Body of pancreas (tissue), 4 donors: ENCODE measurements around the gene PIEZO2. TPM values are rescaled to one million over a fixed set of nuclear protein-coding genes. Genes with fewer than 3 reads are reported as not detected.

Experiments
- ATAC-seq: fragments of 150-250 bp; one replicate; pipeline ENCODE4 v1.9.1; 2016
- DNase-seq, 4 donors: peaks; one replicate each; pipeline ENCODE4 v3.0.0-alpha.2; 2019
- H3K27ac ChIP-seq, 4 donors: fragments of 200-600 bp; sonication (generic); 1 replicate in 3 of 4; 2 replicates in 1 of 4; pipeline versions ENCODE4 v1.5.1 to v1.6.1; 2016 to 2019; ENCODE audit warnings: mild to moderate bottlenecking in 1 of 4, mixed read lengths in 1 of 4, moderate library complexity in 1 of 4
- H3K27me3 ChIP-seq, 2 donors: fragments of 200-600 bp; sonication (generic); one replicate each; pipeline ENCODE4 v1.6.0; 2016; ENCODE audit warnings: mild to moderate bottlenecking in 1 of 2
- H3K36me3 ChIP-seq, 2 donors: fragments of 200-600 bp; sonication (generic); replicated peaks in 1 of 2; 2 replicates each; pipeline ENCODE4 v1.5.1; 2016; ENCODE audit warnings: low read depth in 2 of 2; ENCODE audit not compliant: insufficient read depth in 1 of 2
- H3K4me1 ChIP-seq: fragments of 200-600 bp; sonication (generic); one replicate; pipeline ENCODE4 v1.6.0; 2016
- H3K4me3 ChIP-seq, 2 donors: fragments of 200-600 bp; sonication (generic); 1 replicate in 1 of 2; 2 replicates in 1 of 2; pipeline ENCODE4 v1.5.1; 2016 to 2019
- H3K9me3 ChIP-seq, 3 donors: fragments of 200-600 bp; sonication (generic); 1 replicate in 2 of 3; 2 replicates in 1 of 3; pipeline ENCODE4 v1.5.1; 2016
- POLR2A ChIP-seq, 3 donors: fragments of 450-650 bp; IDR thresholded peaks; one replicate each; pipeline ENCODE4 v1.6.1; 2016; ENCODE audit warnings: antibody characterized with exemption in 3 of 3, mild to moderate bottlenecking in 2 of 3
- whole genome bisulfite sequencing, 2 donors: methylation state at CpG; one replicate each; pipeline ENCODE4 v1.1.5; 2017; 5-methylcytosine and 5-hydroxymethylcytosine counted together
- intact Hi-C: fragments of 100-400 bp; cut with DNase I; formaldehyde crosslinking; loops from one replicate; pipeline ENCODE4 v1.15.1; 2023
- total RNA-seq, 2 donors: library from RNA; depleted of rRNA; stranded (reverse); fragments of >200 nt; gene quantifications; one replicate each; pipeline ENCODE4 v1.1.0, GENCODE V29; 2016
- TF ChIP-seq, protein P1 (sequence below), 7 experiments: fragments of 450-650 bp in 4 of 7; fragments of 200-600 bp in 3 of 7; sonication (generic) in 3 of 7; IDR thresholded peaks; one replicate each; pipeline ENCODE4 v1.5.1; 2016 to 2019; ENCODE audit warnings: antibody characterized with exemption in 7 of 7

The PIEZO2 gene
- total RNA-seq, 2 donors from 2014 or later = 0.33 to 40.7 TPM

GRCh38 chr18:10842861-10843260 is 306.5 kb downstream of the PIEZO2 start:
- intact Hi-C loops = loop anchor here (10.0 kb wide), 1 partner anchor 312 kb away; no protein-coding TSS in a partner anchor
- DNase-seq (no peak), ATAC-seq (no peak)
- Histone ChIP-seq H3K27me3 (no peaks in the 10 kb centered on the region), H3K4me3 (no peak overlapping the region), H3K4me1 (no peaks in the 10 kb centered on the region), H3K27ac (no peak overlapping the region), H3K9me3 (no peaks in the 10 kb centered on the region), H3K36me3 (no peaks in the 10 kb centered on the region)
- WGBS, 2 donors = 10 to 16% methylated on average over 1 of the region's 1 CpG
- TF ChIP-seq, protein P1, sequence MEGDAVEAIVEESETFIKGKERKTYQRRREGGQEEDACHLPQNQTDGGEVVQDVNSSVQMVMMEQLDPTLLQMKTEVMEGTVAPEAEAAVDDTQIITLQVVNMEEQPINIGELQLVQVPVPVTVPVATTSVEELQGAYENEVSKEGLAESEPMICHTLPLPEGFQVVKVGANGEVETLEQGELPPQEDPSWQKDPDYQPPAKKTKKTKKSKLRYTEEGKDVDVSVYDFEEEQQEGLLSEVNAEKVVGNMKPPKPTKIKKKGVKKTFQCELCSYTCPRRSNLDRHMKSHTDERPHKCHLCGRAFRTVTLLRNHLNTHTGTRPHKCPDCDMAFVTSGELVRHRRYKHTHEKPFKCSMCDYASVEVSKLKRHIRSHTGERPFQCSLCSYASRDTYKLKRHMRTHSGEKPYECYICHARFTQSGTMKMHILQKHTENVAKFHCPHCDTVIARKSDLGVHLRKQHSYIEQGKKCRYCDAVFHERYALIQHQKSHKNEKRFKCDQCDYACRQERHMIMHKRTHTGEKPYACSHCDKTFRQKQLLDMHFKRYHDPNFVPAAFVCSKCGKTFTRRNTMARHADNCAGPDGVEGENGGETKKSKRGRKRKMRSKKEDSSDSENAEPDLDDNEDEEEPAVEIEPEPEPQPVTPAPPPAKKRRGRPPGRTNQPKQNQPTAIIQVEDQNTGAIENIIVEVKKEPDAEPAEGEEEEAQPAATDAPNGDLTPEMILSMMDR (IDR thresholded peaks at IDR 0.05) = no peak
- no peak for TF ChIP-seq POLR2A (IDR thresholded peaks at IDR 0.05)

GRCh38 chr18:10842371-10842770 is 307.0 kb downstream of the PIEZO2 start:
- ATAC-seq = no peak
- H3K4me3 ChIP-seq = no peak overlapping the region
- TF ChIP-seq, protein P1 (IDR thresholded peaks at IDR 0.05) = no peak
- no peak for TF ChIP-seq POLR2A (IDR thresholded peaks at IDR 0.05)

DNA sequence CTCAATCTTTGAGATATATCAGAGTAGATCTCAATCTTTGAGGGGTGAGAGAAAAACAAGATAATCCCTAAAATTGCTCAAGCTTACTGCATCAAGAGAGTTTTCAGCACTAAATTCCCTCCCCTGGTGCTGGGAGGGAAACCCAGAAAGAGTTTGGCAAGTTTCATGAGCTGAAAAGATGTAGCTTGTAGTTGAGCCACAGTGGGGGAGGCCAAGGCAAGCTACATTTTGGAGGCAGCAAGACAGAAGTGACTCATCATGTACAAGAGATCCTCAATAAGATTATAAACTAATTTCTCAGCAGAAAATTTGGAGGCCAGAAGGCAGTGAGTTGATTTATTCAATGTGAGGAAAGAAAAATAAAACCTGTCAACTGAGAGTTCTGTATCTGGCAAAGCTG is 308.2 kb downstream of the PIEZO2 start:
- no peak for TF ChIP-seq POLR2A (IDR thresholded peaks at IDR 0.05)
- TF ChIP-seq, protein P1 (IDR thresholded peaks at IDR 0.05) = no peak
- no peak for ATAC-seq
- intact Hi-C loops = loop anchor here (10.0 kb wide), 1 partner anchor 314 kb away; no protein-coding TSS in a partner anchor
- no peaks in the 10 kb centered on the region for H3K27me3 ChIP-seq
- H3K4me3 ChIP-seq = no peak overlapping the region
- peak in 1 of 4 donors; percentile 19 for DNase-seq
- H3K27ac ChIP-seq = no peak overlapping the region
- H3K4me1 ChIP-seq = no peaks in the 10 kb centered on the region
- H3K36me3 ChIP-seq = no peaks in the 10 kb centered on the region
- H3K9me3 ChIP-seq = no peaks in the 10 kb centered on the region

More at GRCh38 chr18:10842371-10842770, 307.0 kb downstream of the PIEZO2 start:
- DNase-seq = no peak
- no peak overlapping the region for H3K27ac ChIP-seq
- H3K4me1 ChIP-seq = no peaks in the 10 kb centered on the region
- intact Hi-C loops = loop anchor here (10.0 kb wide), 1 partner anchor 312 kb away; no protein-coding TSS in a partner anchor
- H3K36me3 ChIP-seq = no peaks in the 10 kb centered on the region
- no peaks in the 10 kb centered on the region for H3K27me3 ChIP-seq
- no peaks in the 10 kb centered on the region for H3K9me3 ChIP-seq
- 56 to 74% methylated on average over 4 of the region's 4 CpGs for WGBS, 2 donors

GRCh38 chr18:10840743-10841142 is 308.6 kb downstream of the PIEZO2 start:
- H3K9me3 ChIP-seq = no peaks in the 10 kb centered on the region
- no peaks in the 10 kb centered on the region for H3K27me3 ChIP-seq
- intact Hi-C loops = loop anchor here (10.0 kb wide), 1 partner anchor 314 kb away; no protein-coding TSS in a partner anchor
- H3K36me3 ChIP-seq = no peaks in the 10 kb centered on the region
- 41% methylated on average over 2 of the region's 2 CpGs for WGBS, 2 donors
- H3K27ac ChIP-seq = no peak overlapping the region
- ATAC-seq (no peak), DNase-seq (no peak)
- no peak overlapping the region for H3K4me3 ChIP-seq
- no peaks in the 10 kb centered on the region for H3K4me1 ChIP-seq
- no peak for TF ChIP-seq POLR2A (IDR thresholded peaks at IDR 0.05)
- TF ChIP-seq, protein P1 (IDR thresholded peaks at IDR 0.05) = no peak

DNA sequence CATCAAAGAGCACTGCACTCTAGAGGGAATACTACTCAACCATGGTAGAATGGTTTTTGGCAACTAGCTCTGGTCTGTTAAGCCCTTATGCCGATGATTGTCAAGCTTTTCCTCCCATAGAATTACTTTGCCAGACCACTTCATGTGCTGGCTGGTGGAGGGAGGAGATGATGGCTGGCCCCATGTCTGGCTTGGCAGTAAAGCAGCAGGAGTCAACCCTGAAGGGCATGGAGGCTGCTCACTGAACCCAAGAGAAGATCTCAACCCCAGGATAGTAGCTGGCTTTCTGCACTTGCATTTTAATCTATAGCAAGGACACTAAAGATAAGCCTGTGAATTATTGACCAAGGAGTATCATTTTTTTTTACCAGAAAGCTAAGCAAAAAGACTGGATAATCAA is 309.9 kb downstream of the PIEZO2 start:
- no peaks in the 10 kb centered on the region for H3K36me3 ChIP-seq
- H3K9me3 ChIP-seq = no peaks in the 10 kb centered on the region
- no peak for TF ChIP-seq POLR2A (IDR thresholded peaks at IDR 0.05)
- TF ChIP-seq, protein P1 (IDR thresholded peaks at IDR 0.05) = no peak
- ATAC-seq (no peak), DNase-seq (no peak)
- H3K4me1 ChIP-seq = no peaks in the 10 kb centered on the region
- H3K27me3 ChIP-seq = no peaks in the 10 kb centered on the region
- no peak overlapping the region for H3K4me3 ChIP-seq
- WGBS, 2 donors = 63 to 68% methylated on average over 1 of the region's 1 CpG
- no peak overlapping the region for H3K27ac ChIP-seq
- intact Hi-C loops = no loop called here
